ENCODE results near the gene SMIM15. TPM values are rescaled to one million over a fixed set of nuclear protein-coding genes. Genes with fewer than 3 reads are reported as not detected.
"Not testable (repeated sequence)": the region's sequence is repeated elsewhere in the genome, so short reads cannot be mapped to it uniquely, and the experiment has no call there.

SMIM15 gene
- total RNA-seq, 1 donor from 2014 or later: 60.4 TPM

DNA sequence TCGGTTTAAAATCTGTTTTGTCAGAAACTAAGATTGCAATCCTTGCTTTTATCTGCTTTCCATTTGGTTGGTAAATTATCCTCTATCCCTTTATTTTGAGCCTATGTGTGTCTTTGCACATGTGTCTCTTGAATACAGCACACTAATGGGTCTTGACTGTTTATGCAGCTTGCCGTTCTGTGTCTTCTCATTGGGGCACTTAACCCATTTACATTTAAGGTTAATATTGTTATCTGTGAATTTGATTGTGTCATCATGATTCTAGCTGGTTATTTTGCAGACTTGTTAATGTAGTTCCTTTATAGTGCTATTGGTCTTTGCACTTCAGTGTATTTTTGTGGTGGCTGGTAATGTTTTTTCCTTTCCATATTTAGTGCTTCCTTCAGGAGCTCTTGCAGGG lies 36.3 kb upstream of the SMIM15 start:
- H3K4me3 Mint-ChIP-seq: no peak overlapping the region

DNA sequence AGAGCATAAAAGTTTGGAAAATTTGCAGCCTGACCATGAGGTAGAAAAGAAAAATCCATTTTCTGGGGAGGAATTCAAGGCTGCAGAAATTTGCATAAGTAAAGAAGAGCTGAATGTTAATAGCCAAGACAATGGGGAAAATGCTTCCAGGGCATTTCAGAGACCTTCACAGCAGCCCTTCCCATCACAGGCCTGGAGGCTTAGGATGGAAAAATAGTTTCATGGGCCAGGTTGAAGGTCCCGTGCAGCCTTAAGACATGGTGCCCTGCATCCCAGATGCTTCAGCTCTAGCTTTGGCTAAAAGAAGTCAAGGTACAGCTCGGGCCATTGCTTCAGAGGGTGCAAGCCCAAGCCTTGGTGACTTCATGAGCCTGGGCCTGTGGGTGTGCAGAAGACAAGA lies 25.6 kb upstream of the SMIM15 start:
- H3K9me3 Mint-ChIP-seq; H3K36me3 Mint-ChIP-seq; H3K4me1 Mint-ChIP-seq (ENCODE audit: unreplicated experiment); H3K4me3 Mint-ChIP-seq; H3K27ac Mint-ChIP-seq; H3K27me3 Mint-ChIP-seq; DNase-seq (ENCODE audit: extremely low spot score, unreplicated experiment): not testable (repeated sequence)

More for the DNA sequence above, 36.3 kb upstream of the SMIM15 start:
- H3K27me3 Mint-ChIP-seq: peaks cover 4% of the 10 kb centered on the region
- H3K9me3 Mint-ChIP-seq: peaks cover 5% of the 10 kb centered on the region
- no peak overlapping the region for H3K27ac Mint-ChIP-seq
- no peak for DNase-seq (ENCODE audit: extremely low spot score, unreplicated experiment)
- no peaks in the 10 kb centered on the region for H3K4me1 Mint-ChIP-seq (ENCODE audit: unreplicated experiment)
- no peak for TF ChIP-seq CTCF (conservative IDR thresholded peaks at IDR 0.05)
- H3K36me3 Mint-ChIP-seq: no peaks in the 10 kb centered on the region

DNA sequence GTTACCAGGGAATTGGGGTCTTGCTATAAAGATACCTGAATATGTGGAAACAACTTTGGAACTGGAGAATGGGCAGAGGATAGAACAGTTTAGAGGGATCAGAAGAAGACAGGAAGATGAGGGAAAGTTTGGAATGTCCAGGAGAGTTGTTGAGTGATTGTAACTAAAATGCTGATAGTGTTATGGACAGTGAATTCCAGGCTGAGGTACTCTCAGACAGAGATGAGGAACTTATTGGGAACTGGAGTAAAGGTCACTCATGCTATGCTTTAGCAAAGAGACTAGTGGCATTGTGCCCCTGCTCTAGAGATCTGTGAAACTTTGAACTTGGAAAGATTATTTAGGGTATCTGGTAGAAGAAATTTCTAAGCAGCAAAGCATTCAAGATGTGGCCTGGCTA lies 25.1 kb upstream of the SMIM15 start:
- not testable (repeated sequence) for H3K27me3 Mint-ChIP-seq; DNase-seq (ENCODE audit: extremely low spot score, unreplicated experiment); H3K27ac Mint-ChIP-seq; H3K9me3 Mint-ChIP-seq; H3K36me3 Mint-ChIP-seq; H3K4me1 Mint-ChIP-seq (ENCODE audit: unreplicated experiment); H3K4me3 Mint-ChIP-seq

DNA sequence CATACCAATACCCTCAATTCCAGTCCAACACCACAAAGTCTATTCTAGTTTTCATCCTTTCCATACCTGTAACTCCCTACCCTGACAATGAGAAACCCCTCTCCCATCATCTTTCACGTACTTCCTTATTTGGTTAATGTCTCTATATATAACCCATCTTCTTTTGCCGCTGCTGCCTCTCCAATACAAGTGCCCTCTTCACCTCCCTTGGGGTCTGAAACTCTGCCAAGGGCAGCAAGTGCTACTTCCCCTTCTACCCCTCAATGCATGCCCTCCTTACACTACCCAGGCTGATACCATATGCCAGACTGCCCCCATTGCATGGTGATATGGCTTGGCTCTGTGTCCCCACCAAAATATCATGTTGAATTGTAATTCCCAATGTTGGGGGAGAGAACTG lies 24.4 kb upstream of the SMIM15 start:
- H3K27me3 Mint-ChIP-seq: no peaks in the 10 kb centered on the region
- no peaks in the 10 kb centered on the region for H3K9me3 Mint-ChIP-seq
- no peaks in the 10 kb centered on the region for H3K36me3 Mint-ChIP-seq
- no peaks in the 10 kb centered on the region for H3K4me1 Mint-ChIP-seq (ENCODE audit: unreplicated experiment)
- H3K4me3 Mint-ChIP-seq: no peak overlapping the region
- H3K27ac Mint-ChIP-seq: no peak overlapping the region
- TF ChIP-seq CTCF (conservative IDR thresholded peaks at IDR 0.05): no peak
- no peak for DNase-seq (ENCODE audit: extremely low spot score, unreplicated experiment)

GRCh38 chr5:61184708-61185107 lies 22.4 kb upstream of the SMIM15 start:
- no peak for TF ChIP-seq CTCF (conservative IDR thresholded peaks at IDR 0.05)
- no peak overlapping the region for H3K27ac Mint-ChIP-seq
- no peaks in the 10 kb centered on the region for H3K27me3 Mint-ChIP-seq
- H3K9me3 Mint-ChIP-seq: no peaks in the 10 kb centered on the region
- DNase-seq (ENCODE audit: extremely low spot score, unreplicated experiment): no peak
- H3K4me3 Mint-ChIP-seq: no peak overlapping the region
- H3K36me3 Mint-ChIP-seq: no peaks in the 10 kb centered on the region
- H3K4me1 Mint-ChIP-seq (ENCODE audit: unreplicated experiment): no peaks in the 10 kb centered on the region

- no peaks in the 10 kb centered on the region for H3K4me1 Mint-ChIP-seq (ENCODE audit: unreplicated experiment)
- H3K27me3 Mint-ChIP-seq: no peaks in the 10 kb centered on the region
- no peak overlapping the region for H3K4me3 Mint-ChIP-seq
- TF ChIP-seq CTCF (conservative IDR thresholded peaks at IDR 0.05): no peak
- no peaks in the 10 kb centered on the region for H3K9me3 Mint-ChIP-seq
- H3K36me3 Mint-ChIP-seq: no peaks in the 10 kb centered on the region
- DNase-seq (ENCODE audit: extremely low spot score, unreplicated experiment): no peak
- H3K27ac Mint-ChIP-seq: no peak overlapping the region
Measured at GRCh38 chr5:61183538-61183937, 21.3 kb upstream of the SMIM15 start.

GRCh38 chr5:61182449-61182848 lies 20.2 kb upstream of the SMIM15 start:
- Mint-ChIP-seq H3K4me1 (ENCODE audit: unreplicated experiment) (no peaks in the 10 kb centered on the region), H3K27ac (no peak overlapping the region), H3K36me3 (no peaks in the 10 kb centered on the region), H3K4me3 (no peak overlapping the region), H3K27me3 (no peaks in the 10 kb centered on the region), H3K9me3 (no peaks in the 10 kb centered on the region)
- no peak for DNase-seq (ENCODE audit: extremely low spot score, unreplicated experiment)
- TF ChIP-seq CTCF (conservative IDR thresholded peaks at IDR 0.05): no peak

Measured in type B pancreatic cell (in vitro differentiated cells).